Bronchial epithelial cell (primary cell): ENCODE results near the gene NEU1. TPM values are rescaled to one million over a fixed set of nuclear protein-coding genes. Genes with fewer than 3 reads are reported as not detected.

Source experiments
- DNase-seq: peaks from one replicate; pipeline ENCODE4 v3.0.0-alpha.2; 2010; ENCODE audit warnings: low read depth
- FAIRE-seq: peaks from 2 replicates; lab custom pipeline; 2011; peaks lifted over from hg19 to GRCh38; lab: Jason Lieb, UNC
- H3K27me3 ChIP-seq: 2 replicates; pipeline ENCODE4 v1.5.1; 2011; ENCODE audit warnings: low read length; ENCODE audit not compliant: control insufficient read depth, insufficient read depth
- H3K36me3 ChIP-seq: 2 replicates; pipeline ENCODE4 v1.5.1; 2011; ENCODE audit warnings: low read length; ENCODE audit not compliant: control insufficient read depth, insufficient read depth
- H3K4me3 ChIP-seq: 2 replicates; pipeline ENCODE4 v1.5.1; 2011; ENCODE audit warnings: mild to moderate bottlenecking, low read depth, low read length, control low read depth
- CTCF ChIP-seq: IDR thresholded peaks from 2 replicates; pipeline ENCODE4 v1.5.1; 2011; ENCODE audit warnings: mild to moderate bottlenecking, moderate library complexity, low read length, control low read depth, inconsistent platforms; ENCODE audit not compliant: insufficient read depth, severe bottlenecking
- total RNA-seq: library from RNA; depleted of rRNA; stranded (reverse); fragments of >200 nt; gene quantifications from 2 replicates; pipeline ENCODE4 v1.2.1, GENCODE V29; 2014

NEU1 gene
- total RNA-seq, 1 donor from 2014 or later: 70.3 TPM

- Histone ChIP-seq H3K36me3 (peaks cover 6% of the 10 kb centered on the region), H3K27me3 (no peaks in the 10 kb centered on the region), H3K4me3 (no peak overlapping the region)
- no peak for TF ChIP-seq CTCF
- FAIRE-seq (no peak), DNase-seq (no peak)
These were observed 15.1 kb upstream of the NEU1 start for GRCh38 chr6:31877651-31878161.

- FAIRE-seq: no peak
- no peak for DNase-seq
These were observed 14.6 kb upstream of the NEU1 start for GRCh38 chr6:31877125-31877650.

GRCh38 chr6:31876357-31876756 lies 13.7 kb upstream of the NEU1 start:
- Histone ChIP-seq H3K27me3 (no peaks in the 10 kb centered on the region), H3K4me3 (no peak overlapping the region), H3K36me3 (peaks cover 2% of the 10 kb centered on the region)
- DNase-seq (no peak), FAIRE-seq (no peak)
- TF ChIP-seq CTCF: no peak

More at GRCh38 chr6:31877125-31877650, 14.6 kb upstream of the NEU1 start:
- TF ChIP-seq CTCF: no peak
- Histone ChIP-seq H3K4me3 (no peak overlapping the region), H3K27me3 (no peaks in the 10 kb centered on the region), H3K36me3 (peaks cover 2% of the 10 kb centered on the region)

GRCh38 chr6:31875877-31876276 lies 13.3 kb upstream of the NEU1 start:
- DNase-seq (no peak), FAIRE-seq (no peak)
- H3K4me3 ChIP-seq: no peak overlapping the region
- no peaks in the 10 kb centered on the region for H3K27me3 ChIP-seq
- TF ChIP-seq CTCF: no peak
- H3K36me3 ChIP-seq: peaks cover 2% of the 10 kb centered on the region

GRCh38 chr6:31874836-31875572 lies 12.4 kb upstream of the NEU1 start:
- H3K27me3 ChIP-seq: no peaks in the 10 kb centered on the region
- no peak for TF ChIP-seq CTCF
- FAIRE-seq (no peak), DNase-seq (no peak)
- no peak overlapping the region for H3K4me3 ChIP-seq
- H3K36me3 ChIP-seq: peaks cover 2% of the 10 kb centered on the region
